ENCODE measurements around the gene VCPKMT.

The VCPKMT gene

DNA sequence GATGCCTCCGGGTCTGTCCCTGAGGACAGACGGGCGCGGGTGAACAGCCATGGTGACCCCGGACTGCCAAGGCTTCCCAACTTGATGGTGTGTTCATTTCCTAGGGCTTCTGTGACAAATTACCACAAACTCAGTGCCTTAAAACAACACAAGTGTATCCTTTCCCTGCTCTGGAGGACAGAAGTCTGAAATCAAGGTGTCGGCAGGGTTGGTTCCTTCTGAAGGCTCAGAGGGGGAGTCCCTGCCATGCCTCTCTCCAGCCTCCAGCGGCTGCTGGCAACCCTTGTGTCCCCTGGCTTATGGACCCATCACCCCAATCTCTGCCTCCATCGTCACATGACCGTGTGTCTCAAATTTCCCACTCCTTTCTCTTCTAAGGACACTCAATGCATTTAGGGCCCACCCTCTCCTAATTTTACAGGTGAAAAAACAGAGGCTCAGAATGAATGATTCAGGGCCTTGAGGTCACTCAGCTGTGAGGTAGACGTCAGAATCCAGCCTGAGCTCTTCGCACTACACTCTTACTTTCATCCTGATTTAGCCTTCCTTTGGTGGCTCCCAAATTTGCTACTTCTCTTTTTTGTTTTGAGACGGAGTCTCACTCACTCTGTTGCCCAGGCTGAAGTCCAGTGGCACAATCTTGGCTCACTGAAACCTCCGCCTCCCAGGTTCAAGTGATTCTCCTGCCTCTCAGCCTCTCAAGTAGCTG is 45.4 kb downstream of the VCPKMT start:
- H3K4me3 ChIP-seq (ENCODE audit: low read length): no peak overlapping the region
- no peak for DNase-seq (ENCODE audit: low read depth, low spot score)

DNA sequence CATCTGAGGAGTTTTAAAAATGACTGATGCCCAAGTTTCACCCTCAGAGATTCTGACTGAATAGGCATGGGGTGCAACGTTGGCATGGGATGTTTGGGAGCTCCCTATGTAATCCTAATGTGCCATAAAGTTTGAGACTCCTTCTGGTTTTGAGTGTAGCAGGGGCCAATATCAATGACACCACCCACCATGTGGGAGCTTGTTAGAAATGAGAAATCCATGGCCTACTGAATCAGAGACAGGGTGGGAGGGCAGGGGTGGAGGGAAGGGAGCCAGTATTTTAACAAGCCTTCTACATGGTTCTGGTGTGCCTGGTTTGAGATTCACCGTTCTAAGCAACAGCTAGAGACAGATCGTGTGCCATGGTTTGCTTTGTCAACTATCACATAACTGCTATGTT is 46.1 kb downstream of the VCPKMT start:
- H3K4me3 ChIP-seq (ENCODE audit: low read length): no peak overlapping the region
- DNase-seq (ENCODE audit: low read depth, low spot score): no peak

DNA sequence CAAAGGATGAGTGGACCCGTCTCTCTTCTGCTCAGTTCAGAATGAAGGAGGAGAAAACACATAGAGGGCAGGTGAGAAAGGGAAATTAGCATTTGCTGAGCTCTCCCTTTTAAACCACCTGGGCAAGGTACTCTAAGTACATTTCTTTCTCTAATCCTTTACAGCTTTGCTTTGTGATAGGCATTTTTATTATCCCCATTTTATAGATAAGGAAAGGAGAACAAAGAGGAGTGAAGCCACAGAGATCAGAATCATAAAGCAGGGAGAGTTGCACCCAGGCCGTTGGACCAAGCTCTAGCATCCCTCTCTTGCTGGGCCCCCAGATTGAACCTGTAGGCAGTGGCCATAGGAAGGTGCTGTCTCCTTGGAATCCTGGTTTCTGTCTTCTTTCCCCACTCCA is 47.0 kb downstream of the VCPKMT start:
- no peak overlapping the region for H3K4me3 ChIP-seq (ENCODE audit: low read length)
- DNase-seq (ENCODE audit: low read depth, low spot score): no peak

DNA sequence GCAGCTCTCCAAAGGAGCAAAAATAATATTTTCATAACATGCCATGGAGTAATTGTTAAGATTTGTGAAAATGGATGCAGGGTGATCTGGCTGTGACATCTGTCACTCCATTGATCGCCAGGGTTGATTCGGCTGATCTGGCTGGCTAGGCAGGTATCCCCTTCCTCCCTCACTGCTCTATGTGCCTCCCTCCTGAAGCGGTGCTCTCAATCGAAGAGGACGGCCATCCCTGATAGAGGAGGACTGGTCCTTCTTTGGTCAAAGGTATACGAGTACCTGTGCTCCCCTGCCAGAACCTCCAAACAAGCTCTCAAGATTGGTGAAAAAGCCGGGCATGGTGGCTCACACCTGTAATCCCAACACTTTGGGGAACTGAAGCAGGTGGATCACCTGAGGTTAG is 47.9 kb downstream of the VCPKMT start:
- no peak for DNase-seq (ENCODE audit: low read depth, low spot score)
- no peak overlapping the region for H3K4me3 ChIP-seq (ENCODE audit: low read length)

DNA sequence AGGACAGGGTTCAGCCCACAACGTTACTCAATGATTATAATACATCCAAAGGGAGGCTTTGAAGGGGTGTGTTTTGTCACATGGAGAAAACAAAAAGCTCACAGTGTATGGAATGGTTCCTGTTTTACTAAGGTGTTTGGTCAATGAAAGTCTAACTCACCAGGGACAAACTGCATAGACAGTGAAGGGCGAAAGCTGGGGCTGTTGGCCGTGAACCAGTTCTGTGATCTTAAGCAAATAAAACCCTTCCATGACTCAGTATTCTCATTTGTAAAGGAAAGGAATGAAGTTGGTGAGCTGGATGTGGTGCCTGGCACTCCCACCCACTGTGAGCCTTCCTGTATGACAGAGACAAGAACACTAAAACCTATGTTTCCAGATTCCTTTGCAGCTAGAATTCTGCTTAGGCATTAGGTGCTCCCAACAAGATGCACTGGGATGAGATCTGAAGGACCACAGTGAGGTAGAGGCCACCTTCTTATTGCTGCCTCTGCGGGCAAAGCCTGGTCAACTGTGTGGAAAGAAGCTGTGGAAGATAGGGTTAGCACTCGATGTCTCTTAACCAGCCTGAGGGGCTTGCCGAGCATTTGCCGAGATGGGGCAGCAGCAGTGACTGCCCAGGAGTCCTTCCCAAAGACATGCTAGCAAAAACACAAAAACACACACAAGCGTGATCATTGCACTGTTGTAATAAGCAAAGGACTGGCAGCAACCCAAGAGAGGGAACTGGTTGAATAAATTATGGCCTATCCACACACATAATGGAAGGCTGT is 48.5 kb downstream of the VCPKMT start:
- H3K4me3 ChIP-seq (ENCODE audit: low read length): no peak overlapping the region
- no peak for DNase-seq (ENCODE audit: low read depth, low spot score)

DNA sequence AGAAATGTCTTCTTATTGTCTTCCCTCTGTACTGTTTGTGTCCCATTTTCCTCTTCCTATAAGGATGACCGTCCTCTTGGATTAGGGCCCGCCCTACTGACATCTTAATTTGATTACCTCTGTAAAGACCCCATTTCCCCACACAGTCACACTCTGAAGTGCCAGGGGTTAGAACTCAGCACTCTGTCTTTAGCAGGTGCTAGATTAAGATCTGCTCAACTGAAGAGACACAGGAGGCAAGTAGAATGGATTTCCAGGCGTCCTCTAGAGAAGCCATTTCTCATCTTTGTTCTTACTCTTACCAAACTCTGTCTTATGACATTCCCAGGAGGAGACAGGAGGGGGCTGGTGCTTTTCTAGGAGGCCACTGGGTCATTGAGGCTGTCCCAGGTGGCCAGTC is 50.8 kb downstream of the VCPKMT start:
- no peak for DNase-seq (ENCODE audit: low read depth, low spot score)
- H3K4me3 ChIP-seq (ENCODE audit: low read length): no peak overlapping the region

DNA sequence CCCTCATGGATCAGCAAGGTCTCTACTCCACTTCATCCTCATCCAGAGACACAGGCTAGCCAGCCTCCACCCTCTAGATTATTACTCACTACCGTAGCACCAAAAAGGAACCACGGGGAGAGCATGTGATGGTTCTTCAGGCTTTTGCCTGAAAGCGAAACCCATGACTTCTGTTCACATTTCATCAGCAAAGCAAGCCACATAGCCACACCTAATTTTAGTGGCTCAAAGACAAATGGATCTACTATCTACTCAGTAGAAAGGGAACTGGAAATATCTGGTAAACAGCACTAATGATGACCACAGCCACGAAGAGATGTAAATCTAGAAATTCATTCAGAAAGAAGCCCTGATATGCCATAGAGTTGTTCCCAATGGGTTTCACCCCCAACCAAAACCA is 51.4 kb downstream of the VCPKMT start:
- H3K4me3 ChIP-seq (ENCODE audit: low read length): no peak overlapping the region
- DNase-seq (ENCODE audit: low read depth, low spot score): no peak

DNA sequence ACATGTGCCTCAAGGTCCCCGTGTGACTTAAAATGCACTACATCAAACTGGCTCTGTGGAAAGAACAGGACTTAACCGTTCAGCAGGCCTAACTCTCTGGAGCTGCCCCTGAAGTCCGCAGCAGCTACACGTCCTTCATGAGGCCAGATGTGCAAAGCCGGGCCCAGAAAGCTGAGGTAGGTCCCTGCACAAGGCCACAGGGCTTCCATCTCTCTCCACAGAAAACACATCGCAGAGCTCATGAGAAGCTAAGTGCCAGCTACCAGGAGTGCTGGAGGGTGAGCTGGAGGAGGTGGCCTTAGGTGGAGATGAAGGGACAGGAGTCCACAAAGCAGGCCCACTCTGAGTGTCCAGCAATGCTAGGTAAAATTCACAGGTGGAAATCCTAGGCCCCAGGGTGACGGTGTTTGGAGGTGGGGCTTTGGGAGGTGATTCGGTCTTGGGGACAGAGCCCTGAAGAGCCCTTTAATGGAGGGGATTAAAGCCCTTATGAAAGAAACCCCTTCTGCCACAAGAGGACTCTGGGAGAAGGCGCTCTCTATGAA is 52.4 kb downstream of the VCPKMT start:
- H3K4me3 ChIP-seq (ENCODE audit: low read length): no peak overlapping the region
- DNase-seq (ENCODE audit: low read depth, low spot score): no peak

DNA sequence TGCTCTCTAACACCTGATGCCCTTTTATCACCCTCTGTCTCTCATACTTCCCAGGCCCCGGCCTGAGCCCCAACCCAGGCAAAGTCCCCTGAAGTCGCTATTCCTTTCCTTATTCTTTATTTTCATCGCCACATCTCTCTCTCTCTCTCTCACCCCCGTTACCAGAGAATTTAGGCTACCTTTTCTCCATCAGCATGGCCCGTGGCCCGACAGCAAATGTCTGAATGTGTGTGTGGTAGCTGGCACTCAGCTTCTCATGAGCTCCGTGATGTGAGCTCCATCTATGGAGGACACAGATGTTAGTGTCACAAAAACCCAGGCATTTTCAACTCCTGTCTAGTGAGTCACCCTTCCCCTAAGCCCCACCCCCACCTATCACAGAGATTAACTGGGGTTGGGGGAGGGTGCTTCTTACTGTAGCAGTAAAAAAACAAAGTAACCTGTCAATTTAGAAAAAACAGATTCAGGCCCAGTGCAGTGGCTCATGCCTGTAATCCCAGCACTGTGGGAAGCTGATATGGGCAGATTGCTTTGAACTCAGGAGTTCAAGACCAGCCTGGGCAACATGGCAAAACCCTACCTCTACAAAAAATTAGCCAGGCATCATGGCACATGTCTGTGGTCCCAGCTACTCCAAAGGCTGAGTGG is 53.8 kb downstream of the VCPKMT start:
- H3K4me3 ChIP-seq (ENCODE audit: low read length): no peak overlapping the region
- peak; percentile 78 for DNase-seq (ENCODE audit: low read depth, low spot score)

DNA sequence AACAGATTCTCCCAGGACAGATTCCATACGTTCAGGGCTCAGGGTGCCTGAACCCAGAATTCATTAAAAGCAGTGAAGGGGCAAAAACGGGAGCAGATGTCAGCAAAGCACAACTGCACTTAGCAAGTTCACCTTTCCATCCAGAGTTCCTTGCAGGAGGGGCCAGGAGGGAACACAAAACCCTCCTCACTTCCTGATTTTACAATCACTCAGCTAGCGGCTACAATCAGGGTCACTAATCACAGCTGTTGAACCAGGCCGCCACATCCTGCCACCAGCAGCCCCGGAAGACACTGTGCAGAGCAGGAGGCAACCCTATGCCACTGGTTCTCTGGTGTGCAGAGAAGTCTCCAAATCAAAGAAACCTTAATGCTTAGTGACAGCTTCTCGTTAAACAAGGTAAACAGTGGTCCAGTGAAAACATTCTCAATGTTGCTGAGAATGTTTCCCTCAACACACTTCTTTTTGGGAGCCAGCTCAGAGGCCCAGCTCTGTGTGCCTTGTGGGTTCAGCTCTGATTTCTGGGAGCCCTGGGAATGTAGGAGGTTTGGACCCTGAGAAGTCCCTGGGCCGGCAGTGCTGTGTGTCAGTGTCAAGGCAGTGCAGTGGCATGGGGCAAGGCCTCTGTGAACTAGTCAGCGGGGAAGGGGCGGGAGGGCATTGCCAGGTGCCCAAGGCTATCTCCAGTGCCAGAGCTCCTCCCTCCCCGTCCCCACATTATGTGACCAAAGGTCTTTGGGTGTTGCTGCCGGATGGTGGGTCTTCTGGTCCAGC is 54.5 kb downstream of the VCPKMT start:
- DNase-seq (ENCODE audit: low read depth, low spot score): peak; percentile 84
- peak overlapping the region; percentile 19 for H3K4me3 ChIP-seq (ENCODE audit: low read length)

DNA sequence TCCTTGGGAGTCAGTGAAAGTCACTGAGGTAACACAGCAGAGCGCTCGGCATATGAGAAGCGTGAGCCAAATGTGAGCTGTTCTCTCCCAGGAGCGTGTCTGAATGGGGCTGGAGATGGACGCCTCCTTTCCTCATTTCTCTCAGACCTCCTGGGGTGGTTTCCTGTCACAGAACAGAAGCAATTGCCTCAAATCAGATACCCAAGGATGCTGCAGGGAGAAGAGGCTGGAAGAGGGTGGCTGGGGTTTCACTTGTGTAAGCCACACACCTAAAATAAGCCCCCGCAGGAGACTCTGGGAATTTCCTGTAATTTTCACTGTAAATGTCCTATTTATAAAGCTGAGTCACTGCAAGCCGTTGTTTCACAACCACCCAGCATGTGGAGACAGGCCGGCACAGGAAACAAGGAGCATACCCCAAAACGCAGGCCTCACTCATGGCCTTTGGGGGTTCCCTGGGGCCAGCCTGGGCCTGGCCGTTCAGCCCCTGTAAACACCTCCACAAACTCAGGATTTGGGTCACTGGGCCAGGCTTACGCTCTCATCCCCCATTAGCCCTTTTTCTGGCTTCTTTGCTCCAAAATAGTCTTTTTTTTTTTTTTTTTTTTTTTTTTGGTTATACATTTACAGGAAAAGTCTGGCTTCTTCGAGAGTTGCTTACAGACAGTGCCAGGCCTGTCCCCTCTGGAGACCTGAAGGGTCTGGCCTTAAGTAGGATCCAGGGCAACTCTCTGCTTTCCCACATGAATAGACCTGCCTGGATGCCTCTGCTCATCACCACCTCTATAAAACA is 55.3 kb downstream of the VCPKMT start:
- DNase-seq (ENCODE audit: low read depth, low spot score): peak; percentile 59
- peak overlapping the region; percentile 19 for H3K4me3 ChIP-seq (ENCODE audit: low read length)

DNA sequence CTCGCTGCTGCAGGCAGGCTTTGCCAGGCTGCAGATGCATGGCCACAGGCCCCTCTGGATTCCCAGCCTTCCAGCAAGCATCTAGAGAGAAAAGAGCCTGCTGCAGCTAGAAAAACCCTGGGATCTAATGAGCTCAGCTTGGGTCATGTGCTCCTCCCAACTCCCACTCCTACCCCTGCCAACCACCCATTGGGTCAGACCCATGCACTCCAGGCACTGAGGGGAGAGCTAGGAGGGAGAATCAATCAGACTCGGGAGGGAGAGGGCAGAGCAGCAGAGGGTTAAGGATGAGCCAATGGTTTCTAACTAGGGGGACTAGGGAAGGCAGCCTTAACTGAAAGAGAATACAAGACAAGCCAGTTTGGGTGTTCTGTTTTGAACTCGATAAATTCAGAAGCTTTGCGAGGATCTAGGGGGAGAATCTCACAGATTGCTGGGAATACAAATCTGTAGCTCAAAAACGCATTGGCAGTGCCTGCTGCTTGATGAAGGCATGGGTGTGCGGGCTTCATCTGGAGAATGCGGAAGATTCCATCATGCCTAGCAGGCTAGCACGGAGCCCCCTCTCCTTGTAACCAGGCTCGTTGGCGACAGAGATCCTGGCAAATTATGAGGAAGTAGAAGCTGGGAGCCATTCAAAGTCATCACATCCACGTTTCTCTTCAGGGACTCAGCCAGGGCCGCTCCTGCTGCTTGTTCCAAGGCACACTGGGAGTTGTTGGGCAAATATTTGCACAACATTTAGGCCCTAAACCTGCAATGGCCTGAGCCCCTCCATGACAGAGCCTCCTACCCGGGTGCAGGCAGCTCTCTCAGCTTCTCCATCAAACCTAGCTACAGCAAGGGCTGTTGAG is 56.4 kb downstream of the VCPKMT start:
- no peak overlapping the region for H3K4me3 ChIP-seq (ENCODE audit: low read length)
- DNase-seq (ENCODE audit: low read depth, low spot score): no peak

Data from Jurkat, Clone E6-1 (cell line).